Endothelial cell of umbilical vein (primary cell): ENCODE results near the gene TWIST2. TPM values are rescaled to one million over a fixed set of nuclear protein-coding genes. Genes with fewer than 3 reads are reported as not detected.

Experiments used
- BruUV-seq: library from RNA; stranded (reverse); fragments of 400-500 nt; replicated peaks from 2 replicates; lab custom pipeline; 2021; lab: Mats Ljungman, UMichigan
- CTCF ChIA-PET: fragments of 300-600, 350-600 bp; sonication (Branson Sonifier 250); formaldehyde crosslinking; loops from one replicate; lab custom pipeline; 2021; ENCODE audit warnings: antibody characterized with exemption, inconsistent platforms; lab: Charles Lee
- POLR2A ChIA-PET: fragments of 300-600, 350-600 bp; sonication (Branson Sonifier 250); formaldehyde crosslinking; loops from one replicate; lab custom pipeline; 2021; ENCODE audit warnings: antibody characterized with exemption, inconsistent platforms; lab: Charles Lee
- DNase-seq: peaks from one replicate; pipeline ENCODE4 v3.0.0-alpha.2; 2011; ENCODE audit warnings: low read depth, low spot score
- FAIRE-seq: peaks from 2 replicates; lab custom pipeline; 2011; peaks lifted over from hg19 to GRCh38; lab: Jason Lieb, UNC
- H2AFZ ChIP-seq: 2 replicates; pipeline ENCODE4 v1.6.0; 2012; ENCODE audit warnings: low read depth, low read length, control low read depth, inconsistent platforms
- H3K27ac ChIP-seq: 2 replicates; pipeline ENCODE4 v1.5.1; 2011; ENCODE audit warnings: low read depth, mild to moderate bottlenecking, control low read depth, low read length, moderate library complexity; ENCODE audit not compliant: insufficient read depth
- H3K27me3 ChIP-seq, 2 experiments: 2 replicates each; pipeline versions ENCODE4 v1.6.0 to v1.6.1; 2011; ENCODE audit warnings: low read length in 2 of 2, mixed read lengths in 1 of 2; ENCODE audit not compliant: control insufficient read depth in 2 of 2, insufficient read depth in 2 of 2
- H3K36me3 ChIP-seq, 2 experiments: 2 replicates in 1 of 2; 3 replicates in 1 of 2; pipeline ENCODE4 v1.5.1; 2011; ENCODE audit warnings: low read length in 2 of 2, mild to moderate bottlenecking in 1 of 2, moderate library complexity in 1 of 2; ENCODE audit not compliant: control insufficient read depth in 2 of 2, insufficient read depth in 2 of 2; ENCODE audit errors: extremely low read depth in 1 of 2
- H3K4me1 ChIP-seq: 3 replicates; pipeline ENCODE4 v1.5.1; 2011; ENCODE audit warnings: mild to moderate bottlenecking, low read length; ENCODE audit not compliant: control insufficient read depth, insufficient read depth; ENCODE audit errors: extremely low read depth
- H3K4me2 ChIP-seq: 2 replicates; pipeline ENCODE4 v1.6.1; 2011; ENCODE audit warnings: low read length, control low read depth, mixed read lengths; ENCODE audit not compliant: insufficient read depth
- H3K4me3 ChIP-seq, 3 experiments: fragments of 200-600 bp in 1 of 3; sonication (generic), shearing (Covaris generic) in 1 of 3; replicated peaks in 1 of 3; 2 replicates each; pipeline ENCODE4 v1.5.1; 2011 to 2016; ENCODE audit warnings: control low read depth in 3 of 3, low read length in 3 of 3, mild to moderate bottlenecking in 2 of 3, inconsistent platforms in 1 of 3, low read depth in 1 of 3, moderate library complexity in 1 of 3; ENCODE audit not compliant: insufficient read depth in 1 of 3
- H3K79me2 ChIP-seq: 2 replicates; pipeline ENCODE4 v1.6.0; 2012; ENCODE audit warnings: low read length, inconsistent platforms; ENCODE audit not compliant: control insufficient read depth, insufficient read depth
- H3K9ac ChIP-seq: replicated peaks from 2 replicates; pipeline ENCODE3; 2011; ENCODE audit warnings: low read length, control low read depth; ENCODE audit not compliant: insufficient read depth; ENCODE audit errors: extremely low read depth
- H3K9me1 ChIP-seq: replicated peaks from 3 replicates; pipeline ENCODE4 v1.6.0; 2011; ENCODE audit warnings: mild to moderate bottlenecking, low read length; ENCODE audit not compliant: control insufficient read depth, insufficient read depth; ENCODE audit errors: extremely low read depth
- H3K9me3 ChIP-seq: replicated peaks from 2 replicates; pipeline ENCODE4 v1.5.1; 2012; ENCODE audit warnings: low read length, inconsistent platforms; ENCODE audit not compliant: control insufficient read depth, insufficient read depth
- H4K20me1 ChIP-seq: replicated peaks from 2 replicates; pipeline ENCODE3; 2011; ENCODE audit warnings: mild to moderate bottlenecking, low read length; ENCODE audit not compliant: control insufficient read depth, insufficient read depth; ENCODE audit errors: extremely low read depth
- CTCF ChIP-seq, 2 donors: IDR thresholded peaks; 1 replicate in 1 of 2; 2 replicates in 1 of 2; pipeline ENCODE4 v1.5.1; 2011; ENCODE audit warnings: low read length in 2 of 2, mild to moderate bottlenecking in 2 of 2, moderate library complexity in 2 of 2, control low read depth in 1 of 2, inconsistent platforms in 1 of 2, low read depth in 1 of 2; ENCODE audit not compliant: insufficient read depth in 1 of 2; ENCODE audit errors: extremely low read depth in 1 of 2
- EZH2 ChIP-seq: IDR thresholded peaks from 2 replicates; pipeline ENCODE4 v1.6.1; 2012; ENCODE audit warnings: borderline replicate concordance, low read depth, mild to moderate bottlenecking, moderate library complexity, low read length, inconsistent platforms; ENCODE audit not compliant: severe bottlenecking
- FOS ChIP-seq: IDR thresholded peaks from 2 replicates; pipeline ENCODE4 v1.6.1; 2011; ENCODE audit warnings: mild to moderate bottlenecking, low read length, moderate library complexity, borderline replicate concordance; ENCODE audit not compliant: insufficient read depth
- GATA2 ChIP-seq: IDR thresholded peaks from 2 replicates; pipeline ENCODE4 v1.7.0; 2011; ENCODE audit warnings: low read depth, mild to moderate bottlenecking, moderate library complexity, mixed read lengths, low read length; ENCODE audit not compliant: insufficient read length, insufficient read depth
- JUN ChIP-seq: IDR thresholded peaks from 2 replicates; pipeline ENCODE4 v1.6.1; 2011; ENCODE audit warnings: borderline replicate concordance, low read depth; ENCODE audit not compliant: insufficient read length, insufficient read depth
- MAX ChIP-seq: IDR thresholded peaks from 2 replicates; pipeline ENCODE4 v1.6.1; 2011; ENCODE audit not compliant: insufficient read depth, insufficient read length
- MYC ChIP-seq: IDR thresholded peaks from one replicate; pipeline ENCODE4 v1.6.1; 2011; ENCODE audit warnings: mild to moderate bottlenecking, low read depth, low read length
- POLR2A ChIP-seq: IDR thresholded peaks from 2 replicates; pipeline ENCODE4 v1.6.1; 2012; ENCODE audit warnings: low read depth, mild to moderate bottlenecking, control low read depth, low read length
- dilution Hi-C: fragments of 300-500 bp; cut with MboI; formaldehyde crosslinking; loops from one replicate; pipeline ENCODE4 v1.15.0; 2019; ENCODE audit warnings: low sequenced_read_pairs; ENCODE audit not compliant: extremely low pct_ligation_motif_present
- intact Hi-C: fragments of 100-400 bp; cut with micrococcal nuclease; formaldehyde crosslinking; loops from one replicate; pipeline ENCODE4 v1.10.0; 2022
- polyA plus RNA-seq, 4 experiments: library from polyadenylated mRNA; depleted of rRNA in 3 of 4; stranded (reverse) in 3 of 4; unstranded in 1 of 4; fragments of >200 nt; gene quantifications; 2 replicates each; pipeline versions ENCODE4 v1.2.1 to v1.2.3, GENCODE V29; 2011 to 2012; ENCODE audit warnings: missing spikeins in 1 of 4
- total RNA-seq: library from RNA; stranded (reverse); gene quantifications from 2 replicates; pipeline ENCODE4 v1.2.3, GENCODE V29; 2021

The TWIST2 gene
- total and polyA plus RNA-seq, 2 donors (not counting 3 experiments of a cell fraction or from before 2014, with no cell fraction given), result 2.3 to 3.4 TPM

GRCh38 chr2:238850091-238850490, 2.2 kb downstream of the TWIST2 start:
- H3K9me3 ChIP-seq, result no peaks in the 10 kb centered on the region
- H3K79me2 ChIP-seq, result no peaks in the 10 kb centered on the region
- H4K20me1 ChIP-seq, result no peaks in the 10 kb centered on the region
- H3K9me1 ChIP-seq, result no peaks in the 10 kb centered on the region
- H3K4me2 ChIP-seq, result no peak overlapping the region
- H3K36me3 ChIP-seq, result no peaks in the 10 kb centered on the region
- POLR2A ChIA-PET, result no interaction called here
- H3K4me1 ChIP-seq, result peaks cover 4% of the 10 kb centered on the region
- intact Hi-C loops, result no loop called here
- DNase-seq (no peak), FAIRE-seq (no peak)
- no peak for TF ChIP-seq POLR2A
- TF ChIP-seq FOS, result no peak
- TF ChIP-seq MAX, result no peak
- no peak for TF ChIP-seq JUN
- TF ChIP-seq EZH2, result no peak
- no peak for TF ChIP-seq GATA2
- TF ChIP-seq MYC, result no peak
- no peak for TF ChIP-seq CTCF (IDR thresholded peaks at IDR 0.05; ENCODE audit: extremely low read depth in 1 of 2, insufficient read depth in 1 of 2, low read depth in 1 of 2, low read length in 2 of 2)
- H3K27me3 ChIP-seq, result peaks cover 14 to 28% of the 10 kb centered on the region in 2 experiments
- dilution Hi-C loops, result no loop called here
- H3K4me3 ChIP-seq, result no peak overlapping the region
- no peak overlapping the region for H2AFZ ChIP-seq
- H3K9ac ChIP-seq, result no peak overlapping the region
- no TSS peak for BruUV-seq
- no peak overlapping the region for H3K27ac ChIP-seq
- CTCF ChIA-PET, result interaction anchor here (0.9 to 2.3 kb wide), 3 partner anchors 8 to 66 kb away, joined by 3 to 9 read pairs (median 5); no protein-coding TSS in a partner anchor
